Progenitor cell of endocrine pancreas (in vitro differentiated cells): ENCODE results near the gene SLC15A1. TPM values are rescaled to one million over a fixed set of nuclear protein-coding genes. Genes with fewer than 3 reads are reported as not detected.

ENCODE experiments used
- DNase-seq: peaks from one replicate; pipeline ENCODE4 v3.0.0; 2021; ENCODE audit warnings: low spot score; ENCODE audit not compliant: unreplicated experiment
- H3K27ac Mint-ChIP-seq: 2 replicates; pipeline ENCODE4 v1.8.0; 2021; ENCODE audit warnings: mild to moderate bottlenecking, moderate library complexity, mixed read lengths
- H3K27me3 Mint-ChIP-seq: 2 replicates; pipeline ENCODE4 v1.8.0; 2021; ENCODE audit warnings: mixed read lengths
- H3K36me3 Mint-ChIP-seq: 2 replicates; pipeline ENCODE4 v1.8.0; 2022; ENCODE audit warnings: mixed read lengths; ENCODE audit not compliant: insufficient read depth
- H3K4me1 Mint-ChIP-seq: 2 replicates; pipeline ENCODE4 v1.8.0; 2021; ENCODE audit warnings: low read depth, mixed read lengths
- H3K4me3 Mint-ChIP-seq: 2 replicates; pipeline ENCODE4 v1.8.0; 2021; ENCODE audit warnings: low read depth, mild to moderate bottlenecking, moderate library complexity, mixed read lengths
- H3K9me3 Mint-ChIP-seq: 2 replicates; pipeline ENCODE4 v1.8.0; 2021; ENCODE audit warnings: low read depth, mixed read lengths
- CTCF ChIP-seq: fragments of 200-600 bp; sonication (generic); IDR thresholded peaks from one replicate; pipeline ENCODE4 v1.5.0; 2021; ENCODE audit warnings: antibody characterized with exemption, mild to moderate bottlenecking; ENCODE audit not compliant: unreplicated experiment
- total RNA-seq: library from RNA; stranded (reverse); gene quantifications from 2 replicates; pipeline ENCODE4 v1.2.1, GENCODE V29; 2021

SLC15A1 gene
- total RNA-seq, 1 donor from 2014 or later: 0.53 TPM

GRCh38 chr13:98656223-98656622 lies 96.2 kb downstream of the SLC15A1 start:
- H3K27ac Mint-ChIP-seq: no peak overlapping the region
- H3K27me3 Mint-ChIP-seq: peaks cover 3% of the 10 kb centered on the region
- no peak overlapping the region for H3K4me3 Mint-ChIP-seq
- no peaks in the 10 kb centered on the region for H3K9me3 Mint-ChIP-seq
- peaks cover 2% of the 10 kb centered on the region for H3K4me1 Mint-ChIP-seq
- TF ChIP-seq CTCF: no peak
- no peak for DNase-seq
- H3K36me3 Mint-ChIP-seq: no peaks in the 10 kb centered on the region

- H3K9me3 Mint-ChIP-seq: no peaks in the 10 kb centered on the region
- DNase-seq: peak; percentile 68
- peak; percentile 93 for TF ChIP-seq CTCF
- H3K27ac Mint-ChIP-seq: no peak overlapping the region
- H3K36me3 Mint-ChIP-seq: no peaks in the 10 kb centered on the region
- H3K4me3 Mint-ChIP-seq: no peak overlapping the region
- peaks cover 3% of the 10 kb centered on the region for H3K27me3 Mint-ChIP-seq
- peaks cover 8% of the 10 kb centered on the region for H3K4me1 Mint-ChIP-seq
Observed at GRCh38 chr13:98653463-98653985, 98.9 kb downstream of the SLC15A1 start.

- H3K27me3 Mint-ChIP-seq: peaks cover 3% of the 10 kb centered on the region
- DNase-seq: no peak
- no peaks in the 10 kb centered on the region for H3K36me3 Mint-ChIP-seq
- H3K27ac Mint-ChIP-seq: no peak overlapping the region
- no peak overlapping the region for H3K4me3 Mint-ChIP-seq
- no peaks in the 10 kb centered on the region for H3K9me3 Mint-ChIP-seq
- TF ChIP-seq CTCF: no peak
- peaks cover 14% of the 10 kb centered on the region for H3K4me1 Mint-ChIP-seq
Observed at GRCh38 chr13:98652721-98653462, 99.6 kb downstream of the SLC15A1 start.

GRCh38 chr13:98652276-98652675 lies 100.2 kb downstream of the SLC15A1 start:
- peaks cover 3% of the 10 kb centered on the region for H3K27me3 Mint-ChIP-seq
- peaks cover 15% of the 10 kb centered on the region for H3K4me1 Mint-ChIP-seq
- DNase-seq: no peak
- TF ChIP-seq CTCF: no peak
- no peak overlapping the region for H3K4me3 Mint-ChIP-seq
- no peak overlapping the region for H3K27ac Mint-ChIP-seq
- H3K36me3 Mint-ChIP-seq: no peaks in the 10 kb centered on the region
- H3K9me3 Mint-ChIP-seq: no peaks in the 10 kb centered on the region

GRCh38 chr13:98651744-98652143 lies 100.7 kb downstream of the SLC15A1 start:
- no peak for TF ChIP-seq CTCF
- H3K9me3 Mint-ChIP-seq: no peaks in the 10 kb centered on the region
- no peak overlapping the region for H3K4me3 Mint-ChIP-seq
- H3K4me1 Mint-ChIP-seq: peaks cover 15% of the 10 kb centered on the region
- DNase-seq: no peak
- peaks cover 3% of the 10 kb centered on the region for H3K27me3 Mint-ChIP-seq
- H3K27ac Mint-ChIP-seq: no peak overlapping the region
- H3K36me3 Mint-ChIP-seq: no peaks in the 10 kb centered on the region
